ENCODE measurements around the gene GNG13. TPM values are rescaled to one million over a fixed set of nuclear protein-coding genes. Genes with fewer than 3 reads are reported as not detected.

The GNG13 gene
- total and polyA plus RNA-seq, 2 of the 4 experiments (the other 2 are of a cell fraction), result not detected

DNA sequence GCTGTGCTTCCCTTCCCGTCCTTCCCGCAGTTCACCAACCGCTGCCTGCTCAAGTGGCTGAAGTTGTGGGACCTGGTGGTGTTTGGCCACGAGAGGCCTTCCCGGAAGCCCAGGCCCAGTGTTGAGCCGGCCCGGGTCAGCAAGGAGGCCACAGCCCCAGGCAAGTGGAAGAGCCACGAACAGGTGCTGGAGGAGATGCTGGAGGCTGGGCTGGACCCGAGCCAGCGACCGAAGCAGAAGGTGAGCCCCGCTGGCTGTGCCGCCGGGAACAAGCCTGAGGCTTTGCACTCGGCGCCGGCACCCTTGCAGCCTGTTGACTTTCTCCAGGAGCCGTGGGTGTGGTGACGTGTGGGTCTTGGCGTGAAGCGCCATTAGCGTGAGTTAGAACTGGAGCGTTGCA lies 9.4 kb downstream of the GNG13 start:
- POLR2A ChIA-PET (ENCODE audit: unreplicated experiment), result no interaction called here
- H3K27me3 ChIP-seq (ENCODE audit: control insufficient read depth, insufficient read depth, low read length), result no peaks in the 10 kb centered on the region
- intact Hi-C loops (cut with micrococcal nuclease), result no loop called here
- no peak overlapping the region for H2AFZ ChIP-seq (replicated peaks; ENCODE audit: low read length, poor library complexity)
- H3K4me2 ChIP-seq (ENCODE audit: low read depth, low read length), result no peak overlapping the region
- no peak overlapping the region for H4K91ac ChIP-seq (ENCODE audit: insufficient read depth, low read depth, low read length)
- no peaks in the 10 kb centered on the region for H3K9me3 ChIP-seq (ENCODE audit: control insufficient read depth, insufficient read depth, low read length)
- H4K8ac ChIP-seq (ENCODE audit: low read depth in 2 of 2, low read length in 2 of 2), result no peak overlapping the region
- in situ Hi-C loops (cut with MboI; ENCODE audit: low sequenced_read_pairs), result no loop called here
- CTCF ChIA-PET, result interaction anchor here (0.6 kb wide), 1 partner anchor 43 kb away, joined by 3 read pairs; no protein-coding TSS in a partner anchor
- 100% methylated on average over 13 of the region's 23 CpGs; no CpG with 5 or more reads in 1 of the 2 experiments for WGBS, 2 experiments (ENCODE audit: extremely low coverage in 2 of 2, insufficient read length in 1 of 2)
- no peak overlapping the region for H3K4ac ChIP-seq (ENCODE audit: low read depth, low read length)
- no peak overlapping the region for H3K56ac ChIP-seq (ENCODE audit: extremely low read depth, insufficient read depth, low read length)
- H2AK5ac ChIP-seq (ENCODE audit: low read depth, low read length), result no peak overlapping the region
- H2BK15ac ChIP-seq (ENCODE audit: low read depth, low read length), result no peak overlapping the region
- no peaks in the 10 kb centered on the region for H3K9me1 ChIP-seq (ENCODE audit: insufficient read depth, low read length)
- no peak for ATAC-seq (ENCODE audit: low read depth)
- no peak overlapping the region for H3K14ac ChIP-seq (replicated peaks; ENCODE audit: low read depth, low read length)
- H4K20me1 ChIP-seq (ENCODE audit: insufficient read depth, low read length), result peaks cover 17% of the 10 kb centered on the region
- H3K79me1 ChIP-seq (ENCODE audit: low read depth in 1 of 2, low read length in 2 of 2), result peaks cover 4 to 28% of the 10 kb centered on the region in 2 experiments; a peak in 2 of 4 replicates
- no peak overlapping the region for H2BK20ac ChIP-seq (ENCODE audit: low read depth, low read length)
- no peak overlapping the region for H3K18ac ChIP-seq (ENCODE audit: low read depth, low read length)
- TF ChIP-seq ELK1 (IDR thresholded peaks at IDR 0.05; ENCODE audit: borderline replicate concordance, low read depth, low read length) (no peak), MXI1 (IDR thresholded peaks at IDR 0.05; ENCODE audit: borderline replicate concordance, low read depth, low read length) (no peak), FOS (IDR thresholded peaks at IDR 0.05; ENCODE audit: low read depth, low read length) (no peak), MAZ (IDR thresholded peaks at IDR 0.05; ENCODE audit: borderline replicate concordance, low read depth, low read length) (no peak), CEBPB (IDR thresholded peaks at IDR 0.05; ENCODE audit: low read depth, low read length) (no peak), CHD1 (IDR thresholded peaks at IDR 0.05; ENCODE audit: low read depth, low read length) (no peak), NFE2L2 (IDR thresholded peaks at IDR 0.05; ENCODE audit: low read depth, low read length) (no peak)
- TF ChIP-seq, protein P1, sequence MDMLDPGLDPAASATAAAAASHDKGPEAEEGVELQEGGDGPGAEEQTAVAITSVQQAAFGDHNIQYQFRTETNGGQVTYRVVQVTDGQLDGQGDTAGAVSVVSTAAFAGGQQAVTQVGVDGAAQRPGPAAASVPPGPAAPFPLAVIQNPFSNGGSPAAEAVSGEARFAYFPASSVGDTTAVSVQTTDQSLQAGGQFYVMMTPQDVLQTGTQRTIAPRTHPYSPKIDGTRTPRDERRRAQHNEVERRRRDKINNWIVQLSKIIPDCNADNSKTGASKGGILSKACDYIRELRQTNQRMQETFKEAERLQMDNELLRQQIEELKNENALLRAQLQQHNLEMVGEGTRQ (IDR thresholded peaks at IDR 0.05; ENCODE audit: low read depth, low read length), result no peak
- no TSS peak for BruUV-seq (replicated peaks)
- no peak overlapping the region for H3K27ac ChIP-seq (ENCODE audit: insufficient read depth, low read length)
- peaks cover 15% of the 10 kb centered on the region for H3K36me3 ChIP-seq (ENCODE audit: control insufficient read depth, insufficient read depth, low read length)
- H2BK120ac ChIP-seq (ENCODE audit: low read depth, low read length), result no peak overlapping the region
- no peak for DNase-seq
- no peak overlapping the region for H4K5ac ChIP-seq (ENCODE audit: low read depth, low read length)
- H2BK5ac ChIP-seq (ENCODE audit: low read depth, low read length, poor library complexity, severe bottlenecking), result no peak overlapping the region
- H3K4me1 ChIP-seq (ENCODE audit: control insufficient read depth, insufficient read depth, low read length), result peaks cover 11% of the 10 kb centered on the region; the same call in 1 of the 2 replicates
- no peak overlapping the region for H2AK9ac ChIP-seq (replicated peaks; ENCODE audit: low read depth, low read length, poor library complexity)
- dilution Hi-C loops (cut with HindIII; ENCODE audit: low sequenced_read_pairs, unreplicated experiment), result no loop called here
- no peak overlapping the region for H3K4me3 ChIP-seq (ENCODE audit: insufficient read depth, low read depth, low read length)
- no peak overlapping the region for H3K9ac ChIP-seq (ENCODE audit: low read depth, low read length)
- H3K23ac ChIP-seq (ENCODE audit: low read depth, low read length), result no peak overlapping the region

Measured in IMR-90 (cell line).